Breast epithelium (tissue), 3 donors: ENCODE results near the gene TRIM65.

Experiments
- POLR2A ChIP-seq: fragments of 450-650 bp; IDR thresholded peaks from one replicate; pipeline ENCODE4 v1.6.1; 2016; ENCODE audit warnings: antibody characterized with exemption, mild to moderate bottlenecking, moderate library complexity
- POLR2AphosphoS5 ChIP-seq, 3 donors: sonication (generic); formaldehyde crosslinking; IDR thresholded peaks; one replicate each; pipeline ENCODE4 v1.6.1; 2017; ENCODE audit warnings: antibody characterized with exemption in 3 of 3
- TF ChIP-seq, protein P1 (sequence below), 3 donors: fragments of 450-650 bp; IDR thresholded peaks; one replicate each; pipeline ENCODE4 v1.5.1; 2016 to 2017; ENCODE audit warnings: antibody characterized with exemption in 3 of 3, mild to moderate bottlenecking in 3 of 3, moderate library complexity in 3 of 3

DNA sequence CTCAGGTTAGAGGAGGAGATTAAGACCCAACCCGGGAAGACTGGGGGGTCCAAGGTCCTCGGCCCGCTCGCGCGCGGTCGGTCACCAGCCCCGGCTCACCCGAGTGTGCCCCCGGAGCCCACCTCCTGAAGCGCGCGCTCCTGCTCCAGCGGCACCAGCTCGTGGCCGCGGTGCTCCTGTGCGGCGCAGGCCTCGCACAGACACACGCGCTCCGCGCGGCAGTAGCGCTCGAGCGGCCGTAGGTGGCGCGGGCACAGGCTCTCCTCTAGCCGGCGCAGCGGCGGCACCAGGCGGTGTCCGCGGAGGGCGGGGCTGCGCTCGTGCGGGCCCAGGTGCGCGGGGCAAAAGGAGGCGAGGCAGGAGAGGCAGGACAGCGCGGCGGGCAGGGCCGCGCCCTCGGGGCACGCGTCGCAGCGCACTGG, 19.0 kb downstream of the TRIM65 start:
- TF ChIP-seq, protein P1, sequence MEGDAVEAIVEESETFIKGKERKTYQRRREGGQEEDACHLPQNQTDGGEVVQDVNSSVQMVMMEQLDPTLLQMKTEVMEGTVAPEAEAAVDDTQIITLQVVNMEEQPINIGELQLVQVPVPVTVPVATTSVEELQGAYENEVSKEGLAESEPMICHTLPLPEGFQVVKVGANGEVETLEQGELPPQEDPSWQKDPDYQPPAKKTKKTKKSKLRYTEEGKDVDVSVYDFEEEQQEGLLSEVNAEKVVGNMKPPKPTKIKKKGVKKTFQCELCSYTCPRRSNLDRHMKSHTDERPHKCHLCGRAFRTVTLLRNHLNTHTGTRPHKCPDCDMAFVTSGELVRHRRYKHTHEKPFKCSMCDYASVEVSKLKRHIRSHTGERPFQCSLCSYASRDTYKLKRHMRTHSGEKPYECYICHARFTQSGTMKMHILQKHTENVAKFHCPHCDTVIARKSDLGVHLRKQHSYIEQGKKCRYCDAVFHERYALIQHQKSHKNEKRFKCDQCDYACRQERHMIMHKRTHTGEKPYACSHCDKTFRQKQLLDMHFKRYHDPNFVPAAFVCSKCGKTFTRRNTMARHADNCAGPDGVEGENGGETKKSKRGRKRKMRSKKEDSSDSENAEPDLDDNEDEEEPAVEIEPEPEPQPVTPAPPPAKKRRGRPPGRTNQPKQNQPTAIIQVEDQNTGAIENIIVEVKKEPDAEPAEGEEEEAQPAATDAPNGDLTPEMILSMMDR (IDR thresholded peaks at IDR 0.05): peak; percentile 42 to 54 (median 43)
- no peak for TF ChIP-seq POLR2AphosphoS5 (IDR thresholded peaks at IDR 0.05)
- no peak for TF ChIP-seq POLR2A
